CD4-positive, alpha-beta T cell treated with Interleukin-6 for 4 hours (primary cell): ENCODE measurements around the gene RPS27.
A peak's percentile ranks its signal among the peaks of the same experiment; 100 is the strongest.

ENCODE experiments used
- DNase-seq: peaks from one replicate; pipeline ENCODE4 v3.0.0-alpha.2; 2020; ENCODE audit warnings: mixed read lengths

The RPS27 gene

GRCh38 chr1:153990468-153991150 lies at the start of gene RPS27:
RPS27 (plus strand) TSS chr1:153990762; CDS start chr1:153990797, 35 bp downstream.
- peak; percentile 90 for DNase-seq

- DNase-seq: no peak
These were observed 48.5 kb upstream of the RPS27 start for GRCh38 chr1:153941826-153942725.

- DNase-seq: no peak
These were observed 47.6 kb upstream of the RPS27 start for GRCh38 chr1:153942766-153943549.

DNA sequence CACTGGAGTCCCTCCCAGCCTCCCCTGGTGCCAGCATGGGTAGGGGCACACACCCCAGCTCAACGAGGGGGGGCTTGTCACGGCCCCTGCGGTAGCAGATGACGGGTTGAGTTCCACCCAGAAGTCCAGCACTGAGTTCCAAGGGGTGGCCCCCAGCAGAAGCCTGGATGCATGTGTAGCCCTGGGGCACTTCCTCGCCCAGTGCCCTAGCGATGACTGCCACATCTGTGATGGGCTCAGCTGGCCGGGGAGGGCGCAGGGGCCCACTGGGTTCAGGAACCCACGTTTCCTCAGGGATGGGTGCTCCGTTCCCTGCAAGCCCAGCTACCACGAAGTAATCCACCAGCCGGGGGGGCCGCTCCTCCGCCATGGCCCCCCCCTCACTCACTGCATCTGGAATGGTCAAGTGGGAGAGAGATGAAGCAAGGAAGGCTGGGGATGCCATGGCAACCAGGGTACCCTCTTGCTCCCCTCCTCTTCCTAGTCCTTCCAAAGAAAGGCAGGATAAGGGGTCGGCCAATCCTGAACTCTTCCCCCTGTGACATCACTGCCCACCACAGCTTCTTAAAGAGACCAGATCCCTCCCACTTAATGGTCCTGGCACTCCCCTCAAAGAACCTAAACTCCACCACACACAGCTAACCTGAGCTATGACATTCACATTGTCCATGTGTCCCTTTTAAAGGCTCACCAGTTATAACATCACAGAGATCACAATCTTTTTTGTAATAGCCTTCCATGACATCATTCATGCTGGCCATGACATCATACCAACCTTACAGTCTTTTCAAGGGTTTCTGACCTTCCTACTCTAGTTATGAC lies 46.3 kb upstream of the RPS27 start:
- no peak for DNase-seq

DNA sequence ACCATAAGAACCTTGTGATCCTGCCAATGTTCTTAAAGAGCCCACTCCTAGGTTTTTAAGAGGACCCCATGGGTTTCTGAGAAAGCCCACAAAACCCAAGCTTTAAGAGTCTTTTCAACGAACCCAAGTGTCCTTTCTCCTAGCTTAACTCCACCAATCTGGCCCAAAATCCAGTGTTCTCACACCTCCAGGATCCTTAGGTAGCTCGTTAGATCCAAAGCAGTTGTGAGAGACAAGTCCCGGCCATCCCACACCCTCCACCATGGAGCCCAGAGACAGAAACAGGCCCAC lies 45.8 kb upstream of the RPS27 start:
- no peak for DNase-seq

DNA sequence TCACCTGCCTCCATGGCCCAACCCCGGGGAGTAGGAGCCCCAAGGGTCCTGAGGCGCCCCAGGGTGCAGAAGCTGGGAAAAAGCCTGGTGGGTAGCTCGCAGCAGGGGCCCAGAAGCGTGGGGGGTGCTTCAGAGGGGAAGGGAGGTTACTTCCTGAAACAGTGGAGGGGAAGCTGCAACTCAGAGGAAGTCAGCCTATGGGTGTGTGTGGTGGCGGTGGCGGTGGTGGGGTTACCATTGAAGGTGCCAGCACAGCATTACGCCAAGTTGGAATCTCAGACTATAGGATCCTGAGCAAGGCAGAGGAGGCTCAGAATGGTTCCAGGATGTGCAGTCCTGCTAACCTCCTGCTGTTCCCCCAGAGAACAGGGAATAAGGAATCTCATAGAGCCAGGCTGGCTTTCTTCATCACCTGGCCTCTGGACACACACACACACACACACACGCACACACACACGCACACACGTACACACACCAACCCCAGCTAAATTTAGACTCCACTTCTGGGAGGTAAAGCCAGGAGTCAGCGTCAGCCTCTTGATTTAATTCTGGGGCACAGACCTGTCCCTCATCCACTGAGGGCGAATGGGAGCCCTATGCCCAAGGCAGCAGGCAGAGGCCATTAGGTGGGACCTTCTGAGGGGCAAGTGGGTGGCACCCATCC lies 45.3 kb upstream of the RPS27 start:
- peak; percentile 83 for DNase-seq

DNA sequence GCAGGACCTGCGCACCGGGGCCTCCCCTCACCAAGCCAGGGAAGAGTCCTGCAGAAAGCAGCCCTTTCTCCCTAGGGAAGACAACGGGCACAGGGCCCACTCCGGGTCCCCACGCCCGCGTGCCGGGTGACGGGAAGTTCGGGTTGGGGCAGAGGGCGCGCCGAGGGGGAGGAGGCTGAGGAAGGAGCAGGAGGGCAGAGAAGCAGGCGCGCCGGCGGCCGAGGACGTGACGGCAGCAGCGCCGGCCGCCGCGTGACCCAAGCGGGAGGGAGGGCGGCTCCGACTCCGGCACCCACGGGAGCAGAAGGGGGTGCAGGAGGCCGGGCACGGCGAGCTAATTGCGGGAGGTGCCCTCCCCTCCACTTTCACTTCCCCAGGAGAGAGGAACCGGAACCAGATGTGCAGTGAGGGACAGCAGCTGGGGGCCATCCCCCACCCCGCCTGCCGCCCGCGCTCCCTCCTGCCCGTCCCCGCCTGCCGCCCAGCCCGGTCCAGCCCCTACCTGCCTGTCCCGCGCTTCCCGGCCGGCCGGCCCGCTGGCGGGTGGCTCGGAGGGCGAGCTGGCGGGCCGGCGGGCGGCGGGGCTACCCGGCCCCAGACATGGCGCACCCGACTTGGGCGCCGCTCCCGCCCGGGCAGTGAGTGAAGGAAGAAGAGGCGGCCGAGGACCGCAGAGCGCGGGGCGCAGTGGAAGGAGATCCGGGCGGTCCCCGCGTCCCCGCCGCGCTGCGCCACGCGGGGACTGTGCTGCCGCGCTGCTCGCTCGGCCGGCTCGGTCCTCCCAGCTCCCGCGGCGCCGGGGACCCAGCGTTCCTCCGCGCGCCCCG lies 44.6 kb upstream of the RPS27 start:
- DNase-seq: peak; percentile 77

- DNase-seq: peak; percentile 82
These were observed 43.8 kb upstream of the RPS27 start, which contains the start of gene DENND4B for GRCh38 chr1:153946622-153947241. DENND4B (minus strand) TSS chr1:153946718; CDS start chr1:153944374, 2,344 bp downstream.

DNA sequence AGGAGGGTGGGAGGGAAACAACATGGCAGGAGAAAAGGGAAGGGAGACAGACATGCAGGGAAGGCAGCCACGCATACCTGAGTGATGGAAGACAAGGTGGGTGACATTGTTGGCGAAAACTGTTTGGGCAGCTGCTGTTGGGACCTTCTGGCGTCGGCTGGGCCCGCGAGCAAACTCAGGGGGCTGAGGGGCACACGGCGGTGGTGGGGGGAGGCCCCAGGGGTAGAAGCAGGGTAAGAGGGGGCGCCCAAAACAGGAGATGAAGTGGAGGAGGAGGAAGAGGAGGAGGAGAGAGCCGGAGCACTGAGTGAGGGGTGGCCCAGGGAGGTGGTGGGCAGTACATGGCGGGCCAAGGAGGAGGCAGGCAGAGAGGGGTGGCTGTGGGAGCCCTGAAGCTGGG lies 39.4 kb upstream of the RPS27 start:
- no peak for DNase-seq

- DNase-seq: no peak
These were observed 38.8 kb upstream of the RPS27 start for GRCh38 chr1:153951801-153952200.

- DNase-seq: no peak
These were observed 36.6 kb upstream of the RPS27 start for GRCh38 chr1:153953859-153954365.

GRCh38 chr1:153954826-153955225 lies 35.7 kb upstream of the RPS27 start:
- DNase-seq: no peak

DNA sequence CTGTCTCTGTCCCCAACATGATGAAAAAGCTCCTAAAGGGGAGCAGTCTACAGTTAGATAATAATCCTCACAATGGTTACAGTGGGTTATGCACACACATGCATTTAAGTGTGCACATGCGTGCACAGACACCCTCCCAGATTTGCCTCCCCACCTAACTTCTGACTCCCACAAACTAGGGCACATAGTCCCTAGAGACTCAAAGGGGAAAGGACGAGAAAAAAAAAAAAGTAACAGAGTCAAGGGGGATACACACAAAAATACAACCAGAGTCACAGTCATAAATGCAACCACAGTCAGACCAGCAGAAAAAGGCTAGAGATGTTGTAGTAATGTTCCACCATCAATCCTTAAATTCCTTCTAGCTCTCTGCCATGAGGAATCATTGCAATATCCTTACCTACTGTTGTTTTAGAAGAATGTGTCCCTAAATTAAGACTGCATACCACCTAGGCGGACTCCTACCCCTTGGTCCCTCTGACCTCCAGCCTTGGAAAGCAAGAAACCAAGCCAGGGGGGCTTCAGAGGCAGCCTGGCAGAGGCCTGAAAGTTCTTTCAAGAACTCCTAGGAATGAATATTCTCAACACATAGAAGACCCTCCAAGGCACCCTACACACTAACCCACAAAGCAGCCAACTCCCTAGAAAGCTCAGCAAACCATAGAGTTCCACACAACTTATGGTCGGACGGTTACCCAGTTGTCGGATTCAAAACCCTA lies 33.4 kb upstream of the RPS27 start:
- DNase-seq: no peak

- peak; percentile 42 for DNase-seq
These were observed 32.8 kb upstream of the RPS27 start for GRCh38 chr1:153957744-153958110.

DNA sequence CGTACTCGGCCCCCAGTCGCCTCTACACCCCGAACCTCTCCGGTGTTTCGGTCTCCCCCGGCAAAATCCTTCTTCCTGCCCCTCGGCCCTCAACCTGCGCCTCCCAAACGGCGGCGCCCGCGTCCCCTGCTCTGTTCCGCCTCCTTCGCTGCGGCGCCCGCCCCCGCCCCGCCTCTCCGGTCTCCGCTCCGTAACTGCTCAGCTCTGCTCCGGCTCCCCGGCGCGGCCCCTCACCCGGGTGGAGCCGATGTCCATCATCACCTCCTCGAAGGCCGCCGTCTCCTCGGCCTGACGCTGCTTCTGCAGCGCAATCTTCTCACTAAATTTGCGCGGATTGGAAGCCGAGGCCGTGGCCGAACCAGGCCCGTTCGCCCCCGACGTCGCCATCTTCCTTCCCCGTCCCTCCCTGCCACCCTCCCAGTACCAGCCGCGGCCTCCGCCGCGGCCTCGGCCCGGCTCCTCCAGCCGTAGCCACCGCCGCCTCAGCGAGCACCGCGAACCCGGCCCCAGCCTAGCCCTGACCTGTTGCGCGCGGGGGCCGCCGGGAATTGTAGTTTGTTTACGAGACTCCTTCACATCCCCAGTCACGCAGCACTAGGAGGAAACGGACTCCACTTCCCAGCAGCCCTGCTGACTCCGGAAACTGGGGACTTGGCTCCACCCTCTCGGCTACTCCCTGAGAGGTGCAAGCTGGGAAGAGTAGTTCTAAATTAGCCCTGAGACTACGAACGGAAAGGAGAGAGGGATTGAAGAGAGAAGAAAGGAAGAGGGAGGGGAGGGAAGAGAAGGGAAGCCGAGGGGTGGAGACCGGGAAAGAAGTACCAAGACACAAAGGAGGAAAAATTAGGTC lies 32.2 kb upstream of the RPS27 start, which contains the start of gene CRTC2:
CRTC2 (minus strand) TSS at position 502 of the 850 bp plus-strand sequence; CDS start at position 387, 115 bp downstream.
- peak; percentile 99 for DNase-seq

- no peak for DNase-seq
These were observed 31.7 kb upstream of the RPS27 start for GRCh38 chr1:153958961-153959260.

- DNase-seq: no peak
These were observed 31.1 kb upstream of the RPS27 start for GRCh38 chr1:153959454-153959853.

DNA sequence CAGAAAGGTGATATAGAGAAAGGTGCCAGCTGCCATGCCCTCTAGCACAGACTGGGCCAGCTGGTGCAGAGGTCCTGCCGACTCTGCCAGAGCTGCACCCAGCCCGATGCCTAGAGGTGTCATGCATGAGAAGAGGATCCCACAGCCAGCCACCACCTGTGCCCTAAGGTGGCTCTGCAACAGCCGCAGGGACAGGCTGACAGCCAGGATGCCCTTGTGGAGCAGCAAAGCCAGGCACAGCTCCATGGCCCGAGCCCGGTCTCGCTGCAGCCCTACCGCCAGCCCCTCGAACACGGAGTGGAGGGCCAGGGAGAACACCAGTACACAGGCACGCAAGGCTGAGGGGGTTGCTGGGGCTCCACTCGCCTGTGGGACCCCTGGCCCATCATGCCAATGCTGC lies 30.4 kb upstream of the RPS27 start:
- no peak for DNase-seq

- no peak for DNase-seq
These were observed 29.1 kb upstream of the RPS27 start for GRCh38 chr1:153961421-153961820.
